ENCODE data around the gene ZNF493. TPM values are rescaled to one million over a fixed set of nuclear protein-coding genes. Genes with fewer than 3 reads are reported as not detected.

Gene ZNF493
- total and polyA plus RNA-seq, 10 donors: 7.9 to 85.4 (median 35.4) TPM

DNA sequence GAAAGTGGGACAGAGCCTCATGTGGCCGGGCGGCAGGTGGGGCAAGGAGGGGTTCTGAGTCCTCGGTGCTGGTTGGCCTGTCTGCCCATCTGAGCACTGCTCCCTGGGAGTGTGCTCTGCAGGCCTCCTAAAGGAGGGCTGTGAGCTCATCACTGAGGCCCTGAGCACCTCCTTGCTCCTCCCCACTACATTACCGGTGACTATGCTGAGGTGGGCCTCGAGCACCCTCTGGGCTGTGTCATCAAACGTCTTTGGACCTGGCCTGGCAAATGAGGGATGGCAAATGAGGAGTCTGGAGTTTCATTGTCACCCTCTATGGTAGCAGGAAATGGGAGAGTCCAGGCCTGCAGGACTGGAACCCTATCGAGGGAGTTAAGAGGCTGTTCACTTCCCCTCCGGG is 69.7 kb downstream of the ZNF493 start:
- no peak overlapping the region for H3K27ac ChIP-seq
- no peaks in the 10 kb centered on the region for H3K36me3 ChIP-seq
- H3K27me3 ChIP-seq (replicated peaks in 1 of 7): peaks cover 0 to 17% (median 0%) of the 10 kb centered on the region in 7 donors
- intact Hi-C loops (cut with DNase I; ENCODE audit: low total_unique reads): loop anchor here (10.0 kb wide), 1 partner anchor 262 kb away; no protein-coding TSS in a partner anchor
- DNase-seq: no peak
- H3K4me1 ChIP-seq: peaks cover 0 to 11% (median 5%) of the 10 kb centered on the region in 6 donors
- TF ChIP-seq POLR2A (IDR thresholded peaks at IDR 0.05): no peak
- no peak overlapping the region for H3K4me3 ChIP-seq
- WGBS, 5 donors: 78 to 90% (median 81%) methylated on average over 3 to 8 of the region's 8 CpGs
- peaks cover 0 to 37% (median 6%) of the 10 kb centered on the region in 8 donors for H3K9me3 ChIP-seq

DNA sequence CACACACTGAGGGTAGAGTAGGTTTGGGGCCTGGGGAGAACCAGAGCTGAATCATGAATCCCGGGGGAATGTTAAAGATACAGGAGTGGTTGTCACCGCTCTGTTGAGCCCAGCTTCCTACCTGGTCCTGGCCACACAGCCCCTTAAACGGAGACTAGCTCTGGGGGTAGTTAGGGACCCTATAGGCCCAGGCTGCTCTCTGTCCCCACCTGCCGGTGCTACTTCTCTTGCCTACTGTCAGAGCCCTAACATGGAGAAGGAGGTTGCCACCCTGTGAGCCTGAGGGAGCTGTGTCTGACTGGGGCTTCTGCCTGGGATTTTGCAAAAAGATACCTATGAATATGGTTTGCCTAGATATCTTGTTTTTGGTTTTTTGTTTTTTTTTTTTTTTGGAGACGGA is 71.9 kb downstream of the ZNF493 start:
- H3K27ac ChIP-seq: no peak overlapping the region
- no peak overlapping the region for H3K4me3 ChIP-seq
- H3K36me3 ChIP-seq: no peaks in the 10 kb centered on the region
- H3K27me3 ChIP-seq (replicated peaks in 1 of 7): peaks cover 0 to 7% (median 0%) of the 10 kb centered on the region in 7 donors
- peaks cover 0 to 5% (median 3%) of the 10 kb centered on the region in 6 donors for H3K4me1 ChIP-seq
- peak; percentile 43 for DNase-seq
- intact Hi-C loops (cut with DNase I; ENCODE audit: low total_unique reads): loop anchor here (10.0 kb wide), 1 partner anchor 264 kb away; no protein-coding TSS in a partner anchor
- TF ChIP-seq POLR2A (IDR thresholded peaks at IDR 0.05) (no peak), POLR2AphosphoS5 (IDR thresholded peaks at IDR 0.05) (no peak)
- TF ChIP-seq, protein P1, sequence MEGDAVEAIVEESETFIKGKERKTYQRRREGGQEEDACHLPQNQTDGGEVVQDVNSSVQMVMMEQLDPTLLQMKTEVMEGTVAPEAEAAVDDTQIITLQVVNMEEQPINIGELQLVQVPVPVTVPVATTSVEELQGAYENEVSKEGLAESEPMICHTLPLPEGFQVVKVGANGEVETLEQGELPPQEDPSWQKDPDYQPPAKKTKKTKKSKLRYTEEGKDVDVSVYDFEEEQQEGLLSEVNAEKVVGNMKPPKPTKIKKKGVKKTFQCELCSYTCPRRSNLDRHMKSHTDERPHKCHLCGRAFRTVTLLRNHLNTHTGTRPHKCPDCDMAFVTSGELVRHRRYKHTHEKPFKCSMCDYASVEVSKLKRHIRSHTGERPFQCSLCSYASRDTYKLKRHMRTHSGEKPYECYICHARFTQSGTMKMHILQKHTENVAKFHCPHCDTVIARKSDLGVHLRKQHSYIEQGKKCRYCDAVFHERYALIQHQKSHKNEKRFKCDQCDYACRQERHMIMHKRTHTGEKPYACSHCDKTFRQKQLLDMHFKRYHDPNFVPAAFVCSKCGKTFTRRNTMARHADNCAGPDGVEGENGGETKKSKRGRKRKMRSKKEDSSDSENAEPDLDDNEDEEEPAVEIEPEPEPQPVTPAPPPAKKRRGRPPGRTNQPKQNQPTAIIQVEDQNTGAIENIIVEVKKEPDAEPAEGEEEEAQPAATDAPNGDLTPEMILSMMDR (IDR thresholded peaks at IDR 0.05 in 8 of 11, conservative IDR thresholded peaks at IDR 0.05 in 3 of 11): no peak
- peaks cover 0 to 19% (median 0%) of the 10 kb centered on the region in 8 donors for H3K9me3 ChIP-seq
- WGBS, 5 donors: 70 to 86% (median 82%) methylated on average over 5 of the region's 5 CpGs

DNA sequence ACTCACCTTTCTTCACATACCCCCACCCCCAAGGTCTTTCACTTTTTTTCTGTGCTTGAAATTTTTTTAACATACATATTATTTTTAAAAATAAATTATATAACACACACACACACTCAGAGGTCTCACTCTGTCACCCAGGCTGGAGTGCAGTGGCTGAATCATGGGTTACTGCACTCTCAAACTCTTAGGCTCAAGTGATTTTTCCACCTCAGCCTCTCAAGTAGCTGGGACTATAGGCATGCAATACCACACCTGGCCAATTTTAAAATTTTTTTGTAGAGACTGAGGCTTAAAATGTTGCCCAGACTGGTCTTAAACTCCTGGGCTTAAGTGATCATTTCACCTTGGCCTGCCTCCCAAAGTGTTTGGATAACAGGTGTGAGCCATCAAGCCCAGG is 75.6 kb downstream of the ZNF493 start:
- no peaks in the 10 kb centered on the region for H3K36me3 ChIP-seq
- no peak overlapping the region for H3K27ac ChIP-seq
- no peak for DNase-seq
- H3K4me3 ChIP-seq: no peak overlapping the region
- peaks cover 0 to 16% (median 0%) of the 10 kb centered on the region in 8 donors for H3K9me3 ChIP-seq
- intact Hi-C loops (cut with DNase I; ENCODE audit: low total_unique reads): no loop called here
- no peak for TF ChIP-seq POLR2A (IDR thresholded peaks at IDR 0.05)
- TF ChIP-seq, protein P1 (IDR thresholded peaks at IDR 0.05 in 8 of 11, conservative IDR thresholded peaks at IDR 0.05 in 3 of 11): no peak
- TF ChIP-seq POLR2AphosphoS5 (IDR thresholded peaks at IDR 0.05): no peak
- peaks cover 0 to 20% (median 5%) of the 10 kb centered on the region in 7 donors for H3K27me3 ChIP-seq (replicated peaks in 1 of 7)
- H3K4me1 ChIP-seq: peaks cover 5 to 14% (median 13%) of the 10 kb centered on the region in 6 donors

DNA sequence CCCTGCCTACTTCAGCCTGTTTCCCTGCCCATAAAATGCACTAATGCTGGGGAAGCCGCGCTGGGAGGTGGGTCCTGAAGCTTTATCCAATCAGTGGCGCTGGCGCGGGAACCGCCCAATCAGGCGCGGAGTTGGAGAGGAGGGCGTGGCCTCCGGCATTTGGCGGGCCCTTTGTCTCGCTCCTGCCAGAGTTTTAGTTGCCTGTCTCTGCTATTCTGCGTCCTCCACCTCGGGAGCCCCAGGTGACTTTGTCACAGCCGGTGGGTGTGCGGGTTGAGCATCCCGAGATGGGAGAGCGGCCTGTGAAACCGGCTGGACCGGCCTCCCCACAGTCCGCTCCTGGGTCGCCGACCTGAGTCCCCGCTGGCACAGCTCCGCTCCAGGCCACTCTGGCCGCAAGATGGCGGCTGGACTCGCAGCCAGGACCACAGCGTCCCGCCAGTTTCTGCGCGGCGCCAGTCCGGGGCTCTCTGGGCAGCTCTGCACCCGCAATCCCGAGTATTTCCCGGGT is 77.8 kb downstream of the ZNF493 start:
- WGBS, 5 donors: 1 to 4% (median 3%) methylated on average over 19 to 37 of the region's 37 CpGs
- H3K9me3 ChIP-seq: peaks cover 0 to 16% (median 0%) of the 10 kb centered on the region in 8 donors
- peak; percentile 84 for DNase-seq
- peaks cover 5 to 14% (median 13%) of the 10 kb centered on the region in 6 donors for H3K4me1 ChIP-seq
- peak overlapping the region; percentile 33 to 69 (median 44) for H3K4me3 ChIP-seq
- intact Hi-C loops (cut with DNase I; ENCODE audit: low total_unique reads): no loop called here
- peak overlapping the region in 1 of 8 donors; percentile 22 for H3K27ac ChIP-seq
- peak in 2 of 3 donors; percentile 22 to 27 for TF ChIP-seq POLR2AphosphoS5 (IDR thresholded peaks at IDR 0.05)
- TF ChIP-seq, protein P1 (IDR thresholded peaks at IDR 0.05 in 8 of 11, conservative IDR thresholded peaks at IDR 0.05 in 3 of 11): no peak
- H3K27me3 ChIP-seq (replicated peaks in 1 of 7): peaks cover 0 to 20% (median 5%) of the 10 kb centered on the region in 7 donors
- no peaks in the 10 kb centered on the region for H3K36me3 ChIP-seq

Other genes with a start within 250 kb of the ZNF493 start
- 10 to 100 TPM; 18.8 to 42.7 (median 22.9) TPM for gene ZNF708, start 67.7 kb upstream of the ZNF493 start, total RNA-seq
- gene ZNF708, start 67.7 kb upstream of the ZNF493 start, polyA plus RNA-seq: 1 to 10 TPM; 4.9 to 7.0 (median 5.1) TPM
- gene ZNF738, start 38.1 kb upstream of the ZNF493 start, total RNA-seq: 10 to 100 TPM in 2 of 7 donors, 1 to 10 TPM in 5; 6.2 to 16.5 (median 9.3) TPM
- gene ZNF738, start 38.1 kb upstream of the ZNF493 start, polyA plus RNA-seq: 1 to 10 TPM; 4.5 to 7.4 (median 5.4) TPM
- gene ZNF429, start 108.5 kb downstream of the ZNF493 start, total RNA-seq: 10 to 100 TPM; 14.4 to 45.0 (median 22.8) TPM
- gene ZNF429, start 108.5 kb downstream of the ZNF493 start, polyA plus RNA-seq: 1 to 10 TPM; 6.9 to 9.4 (median 7.3) TPM

Data from spleen (tissue), 11 donors.